Spleen (tissue), 11 donors: ENCODE results near the gene ZNF469. TPM values are rescaled to one million over a fixed set of nuclear protein-coding genes. Genes with fewer than 3 reads are reported as not detected.

Experiments
- DNase-seq: peaks from one replicate; pipeline ENCODE4 v3.0.0-alpha.2; 2020
- H3K27ac ChIP-seq, 8 donors: fragments of 200-600 bp; sonication (generic) in 7 of 8; 1 replicate in 4 of 8; 2 replicates in 4 of 8; pipeline versions ENCODE4 v1.5.0 to v1.8.0; 2016 to 2021; ENCODE audit warnings: inconsistent platforms in 4 of 8, mild to moderate bottlenecking in 4 of 8, moderate library complexity in 1 of 8
- H3K27me3 ChIP-seq, 7 donors: fragments of 200-600 bp; sonication (generic) in 6 of 7; replicated peaks in 1 of 7; 1 replicate in 4 of 7; 2 replicates in 3 of 7; pipeline versions ENCODE4 v1.5.0 to v1.8.0; 2016 to 2021; ENCODE audit warnings: inconsistent platforms in 3 of 7, mild to moderate bottlenecking in 1 of 7
- H3K36me3 ChIP-seq, 6 donors: fragments of 200-600 bp; sonication (generic) in 5 of 6; 1 replicate in 4 of 6; 2 replicates in 2 of 6; pipeline versions ENCODE4 v1.5.0 to v1.8.0; 2016 to 2021; ENCODE audit warnings: inconsistent platforms in 2 of 6
- H3K4me1 ChIP-seq, 6 donors: fragments of 200-600 bp; sonication (generic) in 5 of 6; 1 replicate in 3 of 6; 2 replicates in 3 of 6; pipeline versions ENCODE4 v1.5.0 to v1.8.0; 2016 to 2021; ENCODE audit warnings: inconsistent platforms in 3 of 6
- H3K4me3 ChIP-seq, 8 donors: fragments of 200-600 bp; sonication (generic) in 7 of 8; 1 replicate in 4 of 8; 2 replicates in 4 of 8; pipeline versions ENCODE4 v1.5.0 to v1.8.0; 2016 to 2021; ENCODE audit warnings: inconsistent platforms in 4 of 8, mild to moderate bottlenecking in 4 of 8, moderate library complexity in 2 of 8
- H3K9me3 ChIP-seq, 8 donors: fragments of 200-600 bp; sonication (generic) in 7 of 8; 1 replicate in 4 of 8; 2 replicates in 4 of 8; pipeline versions ENCODE4 v1.5.0 to v1.8.0; 2016 to 2021; ENCODE audit warnings: inconsistent platforms in 4 of 8
- POLR2A ChIP-seq, 3 donors: fragments of 450-650 bp; IDR thresholded peaks; one replicate each; pipeline ENCODE4 v1.5.1; 2017; ENCODE audit warnings: antibody characterized with exemption in 3 of 3, mild to moderate bottlenecking in 1 of 3
- POLR2AphosphoS5 ChIP-seq, 3 donors: sonication (generic); formaldehyde crosslinking; IDR thresholded peaks; one replicate each; pipeline ENCODE4 v1.5.1; 2017; ENCODE audit warnings: antibody characterized with exemption in 3 of 3
- WGBS, 5 donors: extraction: QIAGEN DNeasy Blood & Tissue Kit in 3 of 5; methylation state at CpG; one replicate each; pipeline versions ENCODE4 v1.1.5 to v1.1.7; 2013 to 2018; 5-methylcytosine and 5-hydroxymethylcytosine counted together
- intact Hi-C: fragments of 100-400 bp; cut with DNase I; formaldehyde crosslinking; loops from one replicate; pipeline ENCODE4 v1.15.0; 2023; ENCODE audit warnings: low total_unique reads
- polyA plus RNA-seq, 3 donors: library from polyadenylated mRNA; stranded (reverse); fragments of 200-250 nt; gene quantifications; one replicate each; pipeline ENCODE4 v1.2.1, GENCODE V29; 2013
- total RNA-seq, 7 donors: library from RNA; depleted of rRNA in 3 of 7; stranded (reverse); fragments of >200 nt in 3 of 7; fragmentation: NEBNext Ultra II Directional in 4 of 7; extraction: Animal tissue kit (Norgen Biotek cat#: 25700) in 4 of 7; gene quantifications; one replicate each; pipeline versions ENCODE4 v1.1.0 to v1.2.1, GENCODE V29; 2016 to 2021
- TF ChIP-seq, protein P1 (sequence below), 11 experiments: fragments of 200-600 bp in 7 of 11; fragments of 450-650 bp in 4 of 11; sonication (generic) in 4 of 11; IDR thresholded peaks in 8 of 11; conservative IDR thresholded peaks in 3 of 11; 1 replicate in 7 of 11; 2 replicates in 4 of 11; pipeline versions ENCODE4 v1.4.0 to v1.8.0; 2016 to 2021; ENCODE audit warnings: antibody characterized with exemption in 11 of 11, inconsistent platforms in 4 of 11, mild to moderate bottlenecking in 1 of 11
- donor health status: healthy with polysubstance abuse.
- donor health status: DM: no; HTN: no; CAD: no; lungs with moderate emphysema.
- donor health status: DM: no; HTN: no; CAD: no.
- donor health status: Bipolar disorder and iron deficiency.
- donor health status: healthy.
- donor health status: DM: no; HTN: no; CAD: no.
- donor health status: DM: yes; HTN: yes; CAD: no.

The ZNF469 gene
- total and polyA plus RNA-seq, 10 donors, result 0.27 to 8.0 (median 3.3) TPM

- WGBS, 5 donors, result 26 to 57% (median 47%) methylated on average over 2 of the region's 2 CpGs
- no peak for DNase-seq
- TF ChIP-seq, protein P1, sequence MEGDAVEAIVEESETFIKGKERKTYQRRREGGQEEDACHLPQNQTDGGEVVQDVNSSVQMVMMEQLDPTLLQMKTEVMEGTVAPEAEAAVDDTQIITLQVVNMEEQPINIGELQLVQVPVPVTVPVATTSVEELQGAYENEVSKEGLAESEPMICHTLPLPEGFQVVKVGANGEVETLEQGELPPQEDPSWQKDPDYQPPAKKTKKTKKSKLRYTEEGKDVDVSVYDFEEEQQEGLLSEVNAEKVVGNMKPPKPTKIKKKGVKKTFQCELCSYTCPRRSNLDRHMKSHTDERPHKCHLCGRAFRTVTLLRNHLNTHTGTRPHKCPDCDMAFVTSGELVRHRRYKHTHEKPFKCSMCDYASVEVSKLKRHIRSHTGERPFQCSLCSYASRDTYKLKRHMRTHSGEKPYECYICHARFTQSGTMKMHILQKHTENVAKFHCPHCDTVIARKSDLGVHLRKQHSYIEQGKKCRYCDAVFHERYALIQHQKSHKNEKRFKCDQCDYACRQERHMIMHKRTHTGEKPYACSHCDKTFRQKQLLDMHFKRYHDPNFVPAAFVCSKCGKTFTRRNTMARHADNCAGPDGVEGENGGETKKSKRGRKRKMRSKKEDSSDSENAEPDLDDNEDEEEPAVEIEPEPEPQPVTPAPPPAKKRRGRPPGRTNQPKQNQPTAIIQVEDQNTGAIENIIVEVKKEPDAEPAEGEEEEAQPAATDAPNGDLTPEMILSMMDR (IDR thresholded peaks at IDR 0.05 in 8 of 11, conservative IDR thresholded peaks at IDR 0.05 in 3 of 11), result no peak
- TF ChIP-seq POLR2A (IDR thresholded peaks at IDR 0.05) (no peak), POLR2AphosphoS5 (IDR thresholded peaks at IDR 0.05) (no peak)
- intact Hi-C loops, result no loop called here
- H3K9me3 ChIP-seq, result peaks cover 0 to 23% (median 19%) of the 10 kb centered on the region in 8 donors
- H3K4me3 ChIP-seq, result no peak overlapping the region
- no peaks in the 10 kb centered on the region for H3K4me1 ChIP-seq
- no peak overlapping the region for H3K27ac ChIP-seq
- H3K27me3 ChIP-seq, result peaks cover 0 to 25% (median 0%) of the 10 kb centered on the region in 7 donors
- H3K36me3 ChIP-seq, result no peaks in the 10 kb centered on the region
Measured at GRCh38 chr16:88363239-88363891, 19.4 kb upstream of the ZNF469 start.

- Histone ChIP-seq H3K27ac (no peak overlapping the region), H3K4me3 (no peak overlapping the region), H3K4me1 (no peaks in the 10 kb centered on the region), H3K36me3 (no peaks in the 10 kb centered on the region), H3K27me3 (peaks cover 0 to 16% (median 0%) of the 10 kb centered on the region in 7 donors), H3K9me3 (peaks cover 0 to 23% (median 19%) of the 10 kb centered on the region in 8 donors)
- intact Hi-C loops, result no loop called here
- 83 to 89% (median 85%) methylated on average over 2 to 6 of the region's 6 CpGs for WGBS, 5 donors
- DNase-seq, result peak; percentile 37
- TF ChIP-seq POLR2A (IDR thresholded peaks at IDR 0.05), result no peak
Measured at GRCh38 chr16:88365244-88365865, 17.4 kb upstream of the ZNF469 start.

DNA sequence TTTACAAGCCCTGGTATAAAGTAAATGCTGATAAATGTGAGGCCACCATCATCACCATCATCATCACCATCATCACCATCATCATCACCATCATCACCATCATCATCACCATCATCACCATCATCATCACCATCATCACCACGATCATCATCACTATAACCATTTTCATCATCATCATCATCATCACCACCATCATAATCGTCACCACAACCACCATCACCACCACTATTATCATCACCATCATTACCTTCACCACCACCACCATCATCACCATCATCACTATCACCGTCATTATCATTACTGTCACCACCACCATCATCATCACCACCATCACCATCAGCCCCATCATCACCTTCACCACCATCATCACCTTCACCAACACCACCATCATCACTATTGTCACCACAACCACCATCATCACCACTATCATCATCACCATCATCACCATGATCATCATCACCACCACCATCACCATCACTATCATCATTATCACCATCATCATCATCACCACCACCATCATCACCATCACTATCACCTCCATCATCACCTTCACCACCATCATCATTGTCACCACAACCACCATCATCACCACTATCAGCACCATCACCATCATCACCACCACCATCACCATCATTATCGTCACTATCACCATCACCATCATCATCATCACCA lies 16.6 kb upstream of the ZNF469 start:
- intact Hi-C loops, result no loop called here
- no peak for DNase-seq
- no peak overlapping the region for H3K27ac ChIP-seq
- H3K9me3 ChIP-seq, result peaks cover 0 to 23% (median 19%) of the 10 kb centered on the region in 8 donors
- TF ChIP-seq, protein P1 (IDR thresholded peaks at IDR 0.05 in 8 of 11, conservative IDR thresholded peaks at IDR 0.05 in 3 of 11), result no peak
- TF ChIP-seq POLR2AphosphoS5 (IDR thresholded peaks at IDR 0.05) (no peak), POLR2A (IDR thresholded peaks at IDR 0.05) (no peak)
- H3K27me3 ChIP-seq, result peaks cover 0 to 16% (median 0%) of the 10 kb centered on the region in 7 donors
- H3K4me3 ChIP-seq, result no peak overlapping the region
- H3K4me1 ChIP-seq, result no peaks in the 10 kb centered on the region
- WGBS, 5 donors, result 67 to 86% (median 79%) methylated on average over 4 of the region's 4 CpGs
- no peaks in the 10 kb centered on the region for H3K36me3 ChIP-seq

GRCh38 chr16:88366704-88367047 lies 16.1 kb upstream of the ZNF469 start:
- no peaks in the 10 kb centered on the region for H3K4me1 ChIP-seq
- H3K36me3 ChIP-seq, result no peaks in the 10 kb centered on the region
- no peak for TF ChIP-seq POLR2A (IDR thresholded peaks at IDR 0.05)
- TF ChIP-seq, protein P1 (IDR thresholded peaks at IDR 0.05 in 8 of 11, conservative IDR thresholded peaks at IDR 0.05 in 3 of 11), result no peak
- no peak for TF ChIP-seq POLR2AphosphoS5 (IDR thresholded peaks at IDR 0.05)
- no peak overlapping the region for H3K27ac ChIP-seq
- no peak for DNase-seq
- intact Hi-C loops, result no loop called here
- peaks cover 0 to 19% (median 17%) of the 10 kb centered on the region in 8 donors for H3K9me3 ChIP-seq
- 87 to 98% (median 96%) methylated on average over 4 of the region's 4 CpGs for WGBS, 5 donors
- H3K4me3 ChIP-seq, result no peak overlapping the region
- H3K27me3 ChIP-seq, result peaks cover 0 to 16% (median 0%) of the 10 kb centered on the region in 7 donors
